Lower lobe of right lung (tissue), 2 donors: ENCODE measurements around the gene THBS3. TPM values are rescaled to one million over a fixed set of nuclear protein-coding genes. Genes with fewer than 3 reads are reported as not detected.
A peak's percentile ranks its signal among the peaks of the same experiment; 100 is the strongest.
"Not testable (repeated sequence)": the region's sequence is repeated elsewhere in the genome, so short reads cannot be mapped to it uniquely, and the experiment has no call there.

ENCODE experiments used
- ATAC-seq, 2 donors: fragments of 200-7000 bp; cut with Tn5 transposase; one replicate each; pipeline ENCODE4 v1.9.1; 2020 to 2022; ENCODE audit warnings: mild to moderate bottlenecking in 2 of 2, moderate library complexity in 2 of 2
- DNase-seq: peaks from one replicate; pipeline ENCODE4 v3.0.0-alpha.2; 2020
- H3K27ac ChIP-seq: fragments of 200-600 bp; one replicate; pipeline ENCODE4 v1.8.0; 2022
- H3K27me3 ChIP-seq: fragments of 200-600 bp; one replicate; pipeline ENCODE4 v1.8.0; 2022; ENCODE audit warnings: low read depth
- H3K36me3 ChIP-seq: fragments of 200-600 bp; one replicate; pipeline ENCODE4 v1.8.0; 2022; ENCODE audit warnings: mild to moderate bottlenecking
- H3K4me1 ChIP-seq: fragments of 200-600 bp; one replicate; pipeline ENCODE4 v1.8.0; 2022
- H3K4me3 ChIP-seq: fragments of 200-600 bp; one replicate; pipeline ENCODE4 v1.8.0; 2022; ENCODE audit warnings: mild to moderate bottlenecking
- H3K9me3 ChIP-seq: fragments of 200-600 bp; one replicate; pipeline ENCODE4 v1.8.0; 2022
- CTCF ChIP-seq: fragments of 200-600 bp; IDR thresholded peaks from one replicate; pipeline ENCODE4 v1.8.0; 2022; ENCODE audit warnings: antibody characterized with exemption, mild to moderate bottlenecking
- intact Hi-C: fragments of 100-400 bp; cut with DNase I; formaldehyde crosslinking; loops from one replicate; pipeline ENCODE4 v1.11.0; 2022
- total RNA-seq: library from RNA; stranded (reverse); fragmentation: NEBNext Ultra II Directional; extraction: Animal tissue kit (Norgen Biotek cat#: 25700); gene quantifications from one replicate; pipeline ENCODE4 v1.2.1, GENCODE V29; 2021
- donor health status: DM: no; HTN: yes; CAD: no; lungs with severe emphysema.

THBS3 gene
- total RNA-seq, 1 donor from 2014 or later, result 24.4 TPM

DNA sequence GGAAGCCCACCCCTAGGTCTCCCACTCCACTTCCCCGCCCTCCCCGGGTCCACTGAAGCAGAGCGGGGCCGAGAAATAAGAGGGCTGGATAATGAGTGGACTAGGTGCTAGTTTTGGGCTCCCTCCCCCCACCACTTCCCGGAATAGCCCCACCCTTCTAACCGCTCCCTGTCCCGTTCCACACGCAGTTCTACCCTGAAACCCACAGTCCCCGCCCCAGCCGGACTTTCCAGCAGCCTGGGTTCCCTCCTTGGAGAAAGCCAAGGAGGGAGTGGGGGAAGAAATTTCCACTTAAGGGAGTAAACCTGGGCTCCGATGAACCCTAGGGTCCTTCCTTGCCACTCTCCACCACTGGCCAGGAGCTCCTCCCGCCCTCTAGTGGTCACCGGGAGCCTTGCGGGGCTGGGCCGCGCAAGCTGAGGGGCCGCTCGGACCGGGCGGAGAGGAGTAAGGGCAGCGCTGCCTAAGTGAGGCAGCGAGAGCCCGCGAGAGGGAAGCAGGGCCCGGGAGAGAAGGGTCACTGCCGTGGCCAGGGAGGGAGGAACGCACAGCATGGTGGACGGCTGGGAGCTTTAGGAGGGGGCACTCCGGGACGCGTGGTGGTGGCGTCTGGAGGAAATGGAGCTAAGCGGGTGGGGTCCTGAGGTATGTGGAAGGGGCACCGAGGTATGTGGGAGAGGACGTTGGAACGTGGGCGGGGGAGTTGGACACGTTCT is 14.3 kb downstream of the THBS3 start:
- intact Hi-C loops, result no loop called here
- peak; percentile 99 for TF ChIP-seq CTCF

DNA sequence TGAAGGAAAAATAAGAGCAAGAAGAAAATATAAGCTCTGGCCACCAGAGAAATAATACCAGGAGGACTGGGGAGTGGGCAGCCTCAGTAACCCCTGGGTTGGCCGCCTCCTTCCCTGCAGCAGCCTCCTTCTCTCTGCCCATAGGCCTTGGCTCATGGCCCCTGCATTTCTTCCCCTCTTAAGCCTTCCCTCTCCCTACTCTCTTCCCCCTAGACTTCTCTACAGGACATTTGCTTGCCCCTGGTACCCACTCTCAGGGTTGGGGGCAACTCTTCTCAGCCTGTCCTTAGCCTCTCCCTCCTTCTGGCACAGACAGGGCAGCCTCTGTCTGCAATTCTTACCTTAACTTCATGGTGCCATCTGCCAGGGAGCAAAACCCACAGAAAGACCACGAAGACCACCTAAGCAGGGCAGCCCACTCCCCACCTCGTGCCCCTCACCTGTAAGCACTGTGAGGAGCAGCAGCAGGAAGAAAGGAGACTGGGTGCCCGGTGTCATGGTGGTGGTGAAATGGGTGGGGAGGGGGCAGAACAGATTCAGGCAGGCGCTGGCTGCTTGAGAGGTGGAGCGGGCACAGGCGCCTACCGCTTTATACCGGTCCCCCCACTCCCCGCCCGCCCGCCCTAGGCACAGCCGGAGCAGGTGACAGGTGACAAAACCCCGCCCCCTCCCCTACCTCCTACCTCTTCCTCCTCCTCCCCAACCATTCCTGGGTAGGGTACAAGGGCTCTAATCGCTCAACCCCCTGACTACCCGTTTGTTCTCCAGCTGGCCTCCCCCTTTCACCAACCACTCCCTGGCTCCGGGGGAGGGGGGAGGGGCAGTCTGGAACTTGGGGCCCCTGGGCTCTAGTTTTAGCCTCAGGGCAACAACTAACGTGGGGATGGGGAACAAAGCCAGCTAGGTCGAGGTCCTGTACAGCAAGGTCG is 15.1 kb downstream of the THBS3 start:
- intact Hi-C loops, result no loop called here
- Histone ChIP-seq H3K4me3 (peak overlapping the region; percentile 59), H3K9me3 (no peaks in the 10 kb centered on the region), H3K4me1 (peaks cover 26% of the 10 kb centered on the region), H3K27me3 (no peaks in the 10 kb centered on the region), H3K27ac (peak overlapping the region; percentile 93), H3K36me3 (no peaks in the 10 kb centered on the region)
- TF ChIP-seq CTCF, result no peak
- ATAC-seq (peak; percentile 73 to 80), DNase-seq (peak; percentile 88)

More for the DNA sequence above, 14.3 kb downstream of the THBS3 start:
- DNase-seq (peak; percentile 95), ATAC-seq (peak; percentile 79 to 88)
- Histone ChIP-seq H3K9me3 (no peaks in the 10 kb centered on the region), H3K27me3 (no peaks in the 10 kb centered on the region), H3K36me3 (peaks cover 6% of the 10 kb centered on the region), H3K27ac (peak overlapping the region; percentile 93), H3K4me3 (peak overlapping the region; percentile 59), H3K4me1 (peaks cover 26% of the 10 kb centered on the region)

DNA sequence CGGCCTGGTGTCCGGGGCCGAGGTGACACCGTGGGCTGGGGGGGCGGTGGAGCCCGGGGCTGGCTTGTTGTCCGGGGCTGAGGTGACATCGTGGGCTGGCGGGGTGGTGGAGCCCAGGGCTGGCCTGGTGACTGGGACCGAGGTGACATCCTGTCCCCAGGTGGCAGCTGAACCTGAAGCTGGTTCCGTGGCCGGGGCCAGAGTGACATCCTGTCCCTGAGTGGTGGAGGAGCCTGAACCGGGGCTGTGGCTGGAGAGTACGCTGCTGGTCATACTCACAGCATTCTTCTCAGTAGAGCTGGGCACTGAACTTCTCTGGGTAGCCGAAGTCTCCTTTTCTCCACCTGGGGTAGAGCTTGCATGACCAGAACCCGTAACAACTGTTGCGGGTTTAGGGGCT is 15.8 kb downstream of the THBS3 start:
- peak; percentile 68 for DNase-seq
- intact Hi-C loops, result no loop called here
- H3K36me3 ChIP-seq, result no peaks in the 10 kb centered on the region
- H3K9me3 ChIP-seq, result no peaks in the 10 kb centered on the region
- peak overlapping the region; percentile 59 for H3K4me3 ChIP-seq
- no peak for ATAC-seq
- H3K27ac ChIP-seq, result peak overlapping the region; percentile 93
- TF ChIP-seq CTCF, result no peak
- H3K27me3 ChIP-seq, result no peaks in the 10 kb centered on the region
- peaks cover 26% of the 10 kb centered on the region for H3K4me1 ChIP-seq

- H3K4me3 ChIP-seq, H3K27me3 ChIP-seq, H3K9me3 ChIP-seq, H3K36me3 ChIP-seq, H3K27ac ChIP-seq, ATAC-seq, intact Hi-C loops: not testable (repeated sequence)
- H3K4me1 ChIP-seq, result peaks cover 33% of the 10 kb centered on the region
- DNase-seq, result peak; percentile 45
Measured at GRCh38 chr1:155189926-155190325, 17.8 kb downstream of the THBS3 start.

DNA sequence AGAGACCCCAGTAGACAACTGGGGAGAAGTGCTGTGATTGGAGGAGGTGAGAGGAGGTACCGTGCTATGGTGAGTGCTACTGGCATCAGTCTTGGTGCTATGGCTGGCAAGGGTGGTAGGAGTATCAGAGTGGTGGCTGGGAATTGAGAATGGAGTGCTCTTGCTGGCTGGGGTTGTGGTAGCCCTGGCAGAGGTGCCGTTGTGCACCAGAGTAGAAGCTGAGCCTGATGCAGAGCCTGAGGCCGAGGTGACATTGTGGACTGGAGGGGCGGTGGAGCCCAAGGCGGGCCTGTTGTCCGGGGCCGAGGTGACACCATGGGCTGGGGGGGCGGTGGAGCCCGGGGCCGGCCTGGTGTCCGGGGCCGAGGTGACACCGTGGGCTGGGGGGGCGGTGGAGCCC is 19.4 kb downstream of the THBS3 start:
- Histone ChIP-seq H3K27me3 (no peaks in the 10 kb centered on the region), H3K9me3 (no peaks in the 10 kb centered on the region), H3K36me3 (no peaks in the 10 kb centered on the region), H3K4me1 (peaks cover 25% of the 10 kb centered on the region), H3K27ac (peak overlapping the region; percentile 68), H3K4me3 (peak overlapping the region; percentile 38)
- ATAC-seq, result no peak
- DNase-seq, result peak; percentile 46
- no peak for TF ChIP-seq CTCF
- intact Hi-C loops, result no loop called here
